ENCODE measurements around the gene ADCY1.
"Not testable (repeated sequence)": the region's sequence is repeated elsewhere in the genome, so short reads cannot be mapped to it uniquely, and the experiment has no call there.

DNA sequence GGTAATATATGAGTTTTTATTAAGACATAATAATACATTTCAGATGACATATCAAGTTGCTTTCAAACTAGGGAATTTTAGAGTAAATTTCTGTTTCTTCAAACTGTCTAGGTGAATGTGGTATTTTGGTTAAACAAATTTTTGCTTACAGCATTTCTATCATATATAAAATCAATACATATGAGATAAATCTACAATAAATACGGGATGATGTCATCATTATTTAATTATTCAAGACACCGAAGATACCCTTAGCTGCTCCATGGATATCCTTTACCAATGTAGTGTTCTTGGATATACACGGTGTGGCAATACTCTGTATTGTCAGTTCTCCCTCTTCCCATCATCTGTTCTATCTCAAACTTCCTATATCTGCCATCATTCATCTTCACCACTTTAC lies 166.4 kb downstream of the ADCY1 start:
- TF ChIP-seq, protein P1, sequence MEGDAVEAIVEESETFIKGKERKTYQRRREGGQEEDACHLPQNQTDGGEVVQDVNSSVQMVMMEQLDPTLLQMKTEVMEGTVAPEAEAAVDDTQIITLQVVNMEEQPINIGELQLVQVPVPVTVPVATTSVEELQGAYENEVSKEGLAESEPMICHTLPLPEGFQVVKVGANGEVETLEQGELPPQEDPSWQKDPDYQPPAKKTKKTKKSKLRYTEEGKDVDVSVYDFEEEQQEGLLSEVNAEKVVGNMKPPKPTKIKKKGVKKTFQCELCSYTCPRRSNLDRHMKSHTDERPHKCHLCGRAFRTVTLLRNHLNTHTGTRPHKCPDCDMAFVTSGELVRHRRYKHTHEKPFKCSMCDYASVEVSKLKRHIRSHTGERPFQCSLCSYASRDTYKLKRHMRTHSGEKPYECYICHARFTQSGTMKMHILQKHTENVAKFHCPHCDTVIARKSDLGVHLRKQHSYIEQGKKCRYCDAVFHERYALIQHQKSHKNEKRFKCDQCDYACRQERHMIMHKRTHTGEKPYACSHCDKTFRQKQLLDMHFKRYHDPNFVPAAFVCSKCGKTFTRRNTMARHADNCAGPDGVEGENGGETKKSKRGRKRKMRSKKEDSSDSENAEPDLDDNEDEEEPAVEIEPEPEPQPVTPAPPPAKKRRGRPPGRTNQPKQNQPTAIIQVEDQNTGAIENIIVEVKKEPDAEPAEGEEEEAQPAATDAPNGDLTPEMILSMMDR (IDR thresholded peaks at IDR 0.05): not testable (repeated sequence)
- not testable (repeated sequence) for TF ChIP-seq POLR2A (IDR thresholded peaks at IDR 0.05)

All from Peyer's patch (tissue), 4 donors.